ENCODE measurements around the gene MBLAC2. TPM values are rescaled to one million over a fixed set of nuclear protein-coding genes. Genes with fewer than 3 reads are reported as not detected.

MBLAC2 gene
- total and polyA plus RNA-seq, 2 donors (not counting 1 experiment from before 2014, with no cell fraction given) = 3.0 to 4.0 TPM

GRCh38 chr5:90504743-90505142, 30.2 kb upstream of the MBLAC2 start:
- Histone ChIP-seq H3K9ac (ENCODE audit: insufficient read depth, low read length) (no peak overlapping the region), H3K27me3 (ENCODE audit: control insufficient read depth, insufficient read depth, low read length) (no peaks in the 10 kb centered on the region), H3K79me2 (ENCODE audit: control insufficient read depth, insufficient read depth, low read length) (no peaks in the 10 kb centered on the region), H3K27ac (ENCODE audit: insufficient read depth, low read length) (no peak overlapping the region), H3K4me3 (replicated peaks in 1 of 4; ENCODE audit: control extremely low read depth in 1 of 4, insufficient read depth in 1 of 4, low read depth in 3 of 4, low read length in 4 of 4) (no peak overlapping the region), H4K20me1 (ENCODE audit: control insufficient read depth, extremely low read depth, insufficient read depth, low read length) (no peaks in the 10 kb centered on the region), H3K9me3 (ENCODE audit: control insufficient read depth, insufficient read depth, low read depth, low read length) (no peaks in the 10 kb centered on the region), H3K4me1 (ENCODE audit: control insufficient read depth, extremely low read depth, insufficient read depth, low read length) (no peaks in the 10 kb centered on the region), H3K4me2 (ENCODE audit: extremely low read depth, insufficient read depth, low read length) (no peak overlapping the region), H2AFZ (ENCODE audit: low read length) (no peak overlapping the region), H3K36me3 (ENCODE audit: control insufficient read depth, insufficient read depth, low read length) (no peaks in the 10 kb centered on the region)
- TF ChIP-seq CTCF (conservative IDR thresholded peaks at IDR 0.05 in 1 of 2, IDR thresholded peaks at IDR 0.05 in 1 of 2; ENCODE audit: low read depth in 1 of 2, low read length in 2 of 2) = no peak
- DNase-seq (ENCODE audit: low read depth in 2 of 2) = peak in 1 of 2 donors; percentile 25

GRCh38 chr5:90503596-90503995, 29.0 kb upstream of the MBLAC2 start:
- H3K9me3 ChIP-seq (ENCODE audit: control insufficient read depth, insufficient read depth, low read depth, low read length) = no peaks in the 10 kb centered on the region
- H3K9ac ChIP-seq (ENCODE audit: insufficient read depth, low read length) = no peak overlapping the region
- no peaks in the 10 kb centered on the region for H3K79me2 ChIP-seq (ENCODE audit: control insufficient read depth, insufficient read depth, low read length)
- H3K27ac ChIP-seq (ENCODE audit: insufficient read depth, low read length) = no peak overlapping the region
- peak in 1 of 2 donors; percentile 30 for DNase-seq (ENCODE audit: low read depth in 2 of 2)
- no peak overlapping the region for H2AFZ ChIP-seq (ENCODE audit: low read length)
- H3K27me3 ChIP-seq (ENCODE audit: control insufficient read depth, insufficient read depth, low read length) = no peaks in the 10 kb centered on the region
- no peaks in the 10 kb centered on the region for H3K36me3 ChIP-seq (ENCODE audit: control insufficient read depth, insufficient read depth, low read length)
- H3K4me3 ChIP-seq (replicated peaks in 1 of 4; ENCODE audit: control extremely low read depth in 1 of 4, insufficient read depth in 1 of 4, low read depth in 3 of 4, low read length in 4 of 4) = no peak overlapping the region
- H3K4me1 ChIP-seq (ENCODE audit: control insufficient read depth, extremely low read depth, insufficient read depth, low read length) = no peaks in the 10 kb centered on the region
- H4K20me1 ChIP-seq (ENCODE audit: control insufficient read depth, extremely low read depth, insufficient read depth, low read length) = no peaks in the 10 kb centered on the region
- TF ChIP-seq CTCF (conservative IDR thresholded peaks at IDR 0.05 in 1 of 2, IDR thresholded peaks at IDR 0.05 in 1 of 2; ENCODE audit: low read depth in 1 of 2, low read length in 2 of 2) = no peak
- no peak overlapping the region for H3K4me2 ChIP-seq (ENCODE audit: extremely low read depth, insufficient read depth, low read length)

- no peak overlapping the region for H3K9ac ChIP-seq (ENCODE audit: insufficient read depth, low read length)
- H3K27me3 ChIP-seq (ENCODE audit: control insufficient read depth, insufficient read depth, low read length) = no peaks in the 10 kb centered on the region
- no peak overlapping the region for H2AFZ ChIP-seq (ENCODE audit: low read length)
- no peaks in the 10 kb centered on the region for H4K20me1 ChIP-seq (ENCODE audit: control insufficient read depth, extremely low read depth, insufficient read depth, low read length)
- H3K4me1 ChIP-seq (ENCODE audit: control insufficient read depth, extremely low read depth, insufficient read depth, low read length) = no peaks in the 10 kb centered on the region
- H3K79me2 ChIP-seq (ENCODE audit: control insufficient read depth, insufficient read depth, low read length) = no peaks in the 10 kb centered on the region
- H3K36me3 ChIP-seq (ENCODE audit: control insufficient read depth, insufficient read depth, low read length) = no peaks in the 10 kb centered on the region
- no peaks in the 10 kb centered on the region for H3K9me3 ChIP-seq (ENCODE audit: control insufficient read depth, insufficient read depth, low read depth, low read length)
- no peak overlapping the region for H3K27ac ChIP-seq (ENCODE audit: insufficient read depth, low read length)
- TF ChIP-seq CTCF (conservative IDR thresholded peaks at IDR 0.05 in 1 of 2, IDR thresholded peaks at IDR 0.05 in 1 of 2; ENCODE audit: low read depth in 1 of 2, low read length in 2 of 2) (no peak), EZH2 (IDR thresholded peaks at IDR 0.05; ENCODE audit: low read length, missing control alignments) (no peak)
- H3K4me2 ChIP-seq (ENCODE audit: extremely low read depth, insufficient read depth, low read length) = no peak overlapping the region
- H3K4me3 ChIP-seq (replicated peaks in 1 of 4; ENCODE audit: control extremely low read depth in 1 of 4, insufficient read depth in 1 of 4, low read depth in 3 of 4, low read length in 4 of 4) = no peak overlapping the region
- DNase-seq (ENCODE audit: low read depth in 2 of 2) = no peak
Measured at GRCh38 chr5:90495146-90495545, 20.6 kb upstream of the MBLAC2 start.
